Sigmoid colon (tissue), 7 donors: ENCODE results near the gene TNNI3K. TPM values are rescaled to one million over a fixed set of nuclear protein-coding genes. Genes with fewer than 3 reads are reported as not detected.

Source experiments
- DNase-seq: peaks from one replicate; pipeline ENCODE4 v3.0.0-alpha.2; 2019
- H3K27ac ChIP-seq, 4 donors: fragments of 200-600 bp; sonication (generic); one replicate each; pipeline ENCODE4 v1.5.1; 2016 to 2019; ENCODE audit warnings: mild to moderate bottlenecking in 1 of 4
- H3K27me3 ChIP-seq, 3 donors: fragments of 200-600 bp; sonication (generic); one replicate each; pipeline ENCODE4 v1.5.1; 2019; ENCODE audit warnings: mild to moderate bottlenecking in 1 of 3
- H3K36me3 ChIP-seq, 4 donors: fragments of 200-600 bp; sonication (generic); one replicate each; pipeline ENCODE4 v1.5.1; 2016 to 2019
- H3K4me1 ChIP-seq, 4 donors: fragments of 200-600 bp; sonication (generic); one replicate each; pipeline ENCODE4 v1.5.1; 2017 to 2019
- H3K4me3 ChIP-seq, 4 donors: fragments of 200-600 bp; sonication (generic); one replicate each; pipeline ENCODE4 v1.5.1; 2017 to 2019; ENCODE audit warnings: mild to moderate bottlenecking in 2 of 4, moderate library complexity in 1 of 4
- H3K9me3 ChIP-seq, 4 donors: fragments of 200-600 bp in 3 of 4; sonication (generic) in 3 of 4; one replicate each; pipeline versions ENCODE4 v1.5.1 to v1.6.1; 2013 to 2019
- CTCF ChIP-seq, 4 experiments: fragments of 450-650 bp in 3 of 4; fragments of 200-600 bp in 1 of 4; IDR thresholded peaks; one replicate each; pipeline ENCODE4 v1.5.1; 2016 to 2019; ENCODE audit warnings: antibody characterized with exemption in 4 of 4, mild to moderate bottlenecking in 3 of 4, moderate library complexity in 2 of 4
- EP300 ChIP-seq, 4 donors: sonication (generic); formaldehyde crosslinking; IDR thresholded peaks; one replicate each; pipeline ENCODE4 v1.6.1; 2017; ENCODE audit warnings: antibody characterized with exemption in 4 of 4
- POLR2A ChIP-seq, 2 donors: fragments of 450-650 bp; IDR thresholded peaks; one replicate each; pipeline ENCODE4 v1.6.1; 2016; ENCODE audit warnings: antibody characterized with exemption in 2 of 2, mild to moderate bottlenecking in 2 of 2, moderate library complexity in 2 of 2
- POLR2AphosphoS5 ChIP-seq, 4 donors: sonication (generic); formaldehyde crosslinking; IDR thresholded peaks; one replicate each; pipeline ENCODE4 v1.6.1; 2017; ENCODE audit warnings: antibody characterized with exemption in 4 of 4
- WGBS, 2 donors: extraction: QIAGEN DNeasy Blood & Tissue Kit; methylation state at CpG; one replicate each; pipeline ENCODE4 v1.1.7; 2013; 5-methylcytosine and 5-hydroxymethylcytosine counted together
- intact Hi-C: fragments of 100-400 bp; cut with DNase I; formaldehyde crosslinking; loops from one replicate; pipeline ENCODE4 v1.15.1; 2023
- polyA plus RNA-seq, 3 donors: library from polyadenylated mRNA; stranded (reverse); fragments of 200-250 nt; gene quantifications; one replicate each; pipeline ENCODE4 v1.2.3, GENCODE V29; 2013
- total RNA-seq, 4 donors: library from RNA; depleted of rRNA; stranded (reverse); fragments of >200 nt; gene quantifications; one replicate each; pipeline ENCODE4 v1.1.0, GENCODE V29; 2016
- donor health status: healthy with polysubstance abuse.
- donor health status: Bipolar disorder and iron deficiency.
- donor health status: healthy.

TNNI3K gene
- total and polyA plus RNA-seq, 7 donors, result 0.45 to 6.9 (median 3.8) TPM; not detected in 1

DNA sequence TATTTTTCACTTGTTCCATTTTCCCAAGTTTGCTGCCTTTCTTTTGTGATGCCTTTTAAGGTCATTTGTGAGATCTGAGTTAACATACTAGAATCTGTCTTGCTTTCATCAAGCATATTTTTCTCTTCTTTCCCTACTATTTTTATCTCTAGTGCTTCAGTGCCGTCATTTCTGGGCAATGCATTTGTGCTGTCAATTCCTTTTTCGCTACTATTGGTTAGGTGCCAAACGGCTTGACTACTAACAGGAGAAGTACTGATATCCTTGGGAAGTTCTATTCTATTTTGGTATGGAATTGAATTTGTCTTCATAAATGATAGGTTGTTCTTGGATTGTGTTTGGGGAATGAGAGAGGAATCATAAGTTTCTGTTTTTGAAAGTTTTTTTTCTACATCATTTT, 235.1 kb downstream of the TNNI3K start:
- H3K4me3 ChIP-seq, result no peak overlapping the region
- H3K27ac ChIP-seq, result peak overlapping the region in 1 of 4 donors; percentile 36
- no peaks in the 10 kb centered on the region for H3K36me3 ChIP-seq
- H3K4me1 ChIP-seq, result peaks cover 0 to 3% (median 0%) of the 10 kb centered on the region in 4 donors
- intact Hi-C loops, result no loop called here
- no peaks in the 10 kb centered on the region for H3K27me3 ChIP-seq
- no peaks in the 10 kb centered on the region for H3K9me3 ChIP-seq
- DNase-seq, result no peak
- 66 to 77% methylated on average over 3 of the region's 3 CpGs for WGBS, 2 donors
- no peak for TF ChIP-seq CTCF (IDR thresholded peaks at IDR 0.05)
- TF ChIP-seq POLR2A (IDR thresholded peaks at IDR 0.05), result no peak
- TF ChIP-seq POLR2AphosphoS5 (IDR thresholded peaks at IDR 0.05), result no peak
- no peak for TF ChIP-seq EP300 (IDR thresholded peaks at IDR 0.05)

- WGBS, 2 donors, result 41 to 75% methylated on average over 3 of the region's 3 CpGs
- no peak for DNase-seq
- TF ChIP-seq EP300 (IDR thresholded peaks at IDR 0.05) (no peak), POLR2A (IDR thresholded peaks at IDR 0.05) (no peak), CTCF (IDR thresholded peaks at IDR 0.05) (no peak), POLR2AphosphoS5 (IDR thresholded peaks at IDR 0.05) (no peak)
- Histone ChIP-seq H3K4me3 (no peak overlapping the region), H3K36me3 (no peaks in the 10 kb centered on the region), H3K4me1 (peaks cover 0 to 3% (median 0%) of the 10 kb centered on the region in 4 donors), H3K9me3 (no peaks in the 10 kb centered on the region), H3K27ac (peak overlapping the region in 2 of 4 donors; percentile 22 to 36), H3K27me3 (no peaks in the 10 kb centered on the region)
- intact Hi-C loops, result no loop called here
These were observed 235.7 kb downstream of the TNNI3K start for GRCh38 chr1:74470936-74471335.

DNA sequence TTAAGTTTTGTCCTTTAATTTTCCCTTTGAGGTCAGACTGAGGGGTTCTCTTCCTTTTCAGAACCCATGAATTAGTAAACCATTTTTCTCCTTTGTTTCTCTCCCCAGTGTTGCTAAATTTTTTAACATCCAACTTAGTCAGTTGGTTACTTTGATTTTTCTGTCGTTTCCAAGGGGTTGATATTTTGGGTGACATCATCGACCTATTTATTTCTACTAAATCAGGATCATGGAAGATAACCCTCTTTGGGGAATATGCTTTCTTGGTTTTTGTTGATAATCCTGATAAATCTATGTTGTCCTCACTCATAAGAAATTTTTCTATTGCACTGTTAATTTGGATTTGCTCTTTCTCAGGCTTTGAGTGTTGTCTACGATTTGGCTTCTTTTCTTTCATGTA, 236.3 kb downstream of the TNNI3K start:
- peaks cover 0 to 3% (median 0%) of the 10 kb centered on the region in 4 donors for H3K4me1 ChIP-seq
- H3K27me3 ChIP-seq, result no peaks in the 10 kb centered on the region
- DNase-seq, result no peak
- H3K36me3 ChIP-seq, result no peaks in the 10 kb centered on the region
- intact Hi-C loops, result no loop called here
- no peak for TF ChIP-seq POLR2AphosphoS5 (IDR thresholded peaks at IDR 0.05)
- TF ChIP-seq EP300 (IDR thresholded peaks at IDR 0.05), result no peak
- no peak for TF ChIP-seq CTCF (IDR thresholded peaks at IDR 0.05)
- no peak for TF ChIP-seq POLR2A (IDR thresholded peaks at IDR 0.05)
- peak overlapping the region in 1 of 4 donors; percentile 36 for H3K27ac ChIP-seq
- no peaks in the 10 kb centered on the region for H3K9me3 ChIP-seq
- 70 to 78% methylated on average over 3 of the region's 3 CpGs for WGBS, 2 donors
- H3K4me3 ChIP-seq, result no peak overlapping the region

GRCh38 chr1:74474585-74474984, 239.4 kb downstream of the TNNI3K start:
- Histone ChIP-seq H3K4me1 (peaks cover 0 to 3% (median 0%) of the 10 kb centered on the region in 4 donors), H3K4me3 (no peak overlapping the region), H3K36me3 (no peaks in the 10 kb centered on the region), H3K27ac (no peak overlapping the region), H3K9me3 (no peaks in the 10 kb centered on the region), H3K27me3 (no peaks in the 10 kb centered on the region)
- DNase-seq, result no peak
- TF ChIP-seq POLR2A (IDR thresholded peaks at IDR 0.05) (no peak), CTCF (IDR thresholded peaks at IDR 0.05) (no peak)
- 77 to 78% methylated on average over 6 of the region's 6 CpGs for WGBS, 2 donors
- intact Hi-C loops, result no loop called here

DNA sequence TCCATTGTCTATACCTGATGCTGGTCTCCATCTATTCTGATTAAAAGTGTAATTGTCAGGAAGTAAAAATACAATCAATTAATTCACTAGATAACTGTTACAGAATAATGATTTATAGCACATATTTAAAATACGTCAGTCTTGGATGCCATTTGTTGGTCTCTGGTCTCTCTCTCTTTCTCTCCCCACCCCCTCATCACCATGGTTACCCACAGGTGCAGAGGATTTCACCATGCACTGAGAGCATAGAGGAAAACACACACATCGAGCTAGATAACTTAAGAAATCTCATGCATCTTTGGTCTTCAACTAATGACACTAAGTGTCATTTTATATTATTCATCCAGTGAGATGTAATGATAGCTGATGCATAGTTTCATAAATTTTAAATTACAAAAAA, 243.8 kb downstream of the TNNI3K start:
- Histone ChIP-seq H3K4me3 (no peak overlapping the region), H3K9me3 (no peaks in the 10 kb centered on the region), H3K27ac (no peak overlapping the region), H3K4me1 (no peaks in the 10 kb centered on the region), H3K36me3 (no peaks in the 10 kb centered on the region), H3K27me3 (no peaks in the 10 kb centered on the region)
- intact Hi-C loops, result no loop called here
- DNase-seq, result no peak
- TF ChIP-seq EP300 (IDR thresholded peaks at IDR 0.05) (no peak), CTCF (IDR thresholded peaks at IDR 0.05) (no peak)
- WGBS, 2 donors, result 60 to 71% methylated on average over 2 of the region's 2 CpGs
